Neural crest cell (in vitro differentiated cells): ENCODE measurements around the gene LYST. TPM values are rescaled to one million over a fixed set of nuclear protein-coding genes. Genes with fewer than 3 reads are reported as not detected.

Experiments used
- DNase-seq: peaks from one replicate; pipeline ENCODE4 v3.0.0; 2021; ENCODE audit warnings: low read depth, mixed read lengths, low spot score
- H3K27ac Mint-ChIP-seq: one replicate; pipeline ENCODE4 v1.8.0; 2021; ENCODE audit warnings: mild to moderate bottlenecking, mixed read lengths; ENCODE audit not compliant: unreplicated experiment
- H3K27me3 Mint-ChIP-seq: 2 replicates; pipeline ENCODE4 v1.8.0; 2021; ENCODE audit warnings: low read depth, mild to moderate bottlenecking, mixed read lengths
- H3K36me3 Mint-ChIP-seq: 2 replicates; pipeline ENCODE4 v1.8.0; 2021; ENCODE audit warnings: low read depth, mild to moderate bottlenecking, mixed read lengths
- H3K4me1 Mint-ChIP-seq: 2 replicates; pipeline ENCODE4 v1.8.0; 2021; ENCODE audit warnings: mixed read lengths
- H3K4me3 Mint-ChIP-seq: one replicate; pipeline ENCODE4 v1.8.0; 2021; ENCODE audit warnings: mild to moderate bottlenecking, mixed read lengths
- H3K9me3 Mint-ChIP-seq: 2 replicates; pipeline ENCODE4 v1.8.0; 2021; ENCODE audit warnings: mixed read lengths
- CTCF ChIP-seq: fragments of 200-600 bp; sonication (generic); conservative IDR thresholded peaks from 2 replicates; pipeline ENCODE4 v1.5.0; 2021; ENCODE audit warnings: antibody characterized with exemption, mild to moderate bottlenecking
- total RNA-seq: library from RNA; stranded (reverse); gene quantifications from 2 replicates; pipeline ENCODE4 v1.2.1, GENCODE V29; 2021

Gene LYST
- total RNA-seq, 1 donor from 2014 or later: 5.3 TPM

GRCh38 chr1:235817101-235817728 lies 49.5 kb downstream of the LYST start:
- Mint-ChIP-seq H3K4me1 (peaks cover 4% of the 10 kb centered on the region), H3K4me3 (no peak overlapping the region), H3K27ac (no peak overlapping the region), H3K27me3 (no peaks in the 10 kb centered on the region), H3K9me3 (peaks cover 3% of the 10 kb centered on the region), H3K36me3 (no peaks in the 10 kb centered on the region)
- TF ChIP-seq CTCF: no peak
- DNase-seq: no peak

- no peaks in the 10 kb centered on the region for H3K27me3 Mint-ChIP-seq
- no peaks in the 10 kb centered on the region for H3K36me3 Mint-ChIP-seq
- H3K9me3 Mint-ChIP-seq: no peaks in the 10 kb centered on the region
- TF ChIP-seq CTCF: no peak
- no peak overlapping the region for H3K4me3 Mint-ChIP-seq
- H3K4me1 Mint-ChIP-seq: peaks cover 5% of the 10 kb centered on the region
- DNase-seq: no peak
- H3K27ac Mint-ChIP-seq: no peak overlapping the region
Measured at GRCh38 chr1:235809688-235810397, 56.9 kb downstream of the LYST start.

GRCh38 chr1:235808223-235808622 lies 58.5 kb downstream of the LYST start:
- TF ChIP-seq CTCF: no peak
- Mint-ChIP-seq H3K27ac (no peak overlapping the region), H3K36me3 (no peaks in the 10 kb centered on the region), H3K4me1 (peaks cover 5% of the 10 kb centered on the region), H3K27me3 (no peaks in the 10 kb centered on the region), H3K9me3 (no peaks in the 10 kb centered on the region), H3K4me3 (no peak overlapping the region)
- DNase-seq: no peak

- peaks cover 5% of the 10 kb centered on the region for H3K4me1 Mint-ChIP-seq
- H3K27me3 Mint-ChIP-seq: no peaks in the 10 kb centered on the region
- H3K9me3 Mint-ChIP-seq: no peaks in the 10 kb centered on the region
- no peak overlapping the region for H3K27ac Mint-ChIP-seq
- DNase-seq: no peak
- no peak for TF ChIP-seq CTCF
- no peaks in the 10 kb centered on the region for H3K36me3 Mint-ChIP-seq
- H3K4me3 Mint-ChIP-seq: no peak overlapping the region
Measured at GRCh38 chr1:235806123-235806522, 60.6 kb downstream of the LYST start.

- Mint-ChIP-seq H3K36me3 (no peaks in the 10 kb centered on the region), H3K4me3 (no peak overlapping the region), H3K9me3 (no peaks in the 10 kb centered on the region), H3K27ac (no peak overlapping the region), H3K4me1 (no peaks in the 10 kb centered on the region), H3K27me3 (no peaks in the 10 kb centered on the region)
- no peak for DNase-seq
- no peak for TF ChIP-seq CTCF
Measured at GRCh38 chr1:235802573-235803346, 63.9 kb downstream of the LYST start.
